RPMI8226 (cell line): ENCODE results near the gene FHIT.

Source experiments
- DNase-seq: peaks from one replicate; pipeline ENCODE4 v3.0.0-alpha.2; 2015

The FHIT gene

DNA sequence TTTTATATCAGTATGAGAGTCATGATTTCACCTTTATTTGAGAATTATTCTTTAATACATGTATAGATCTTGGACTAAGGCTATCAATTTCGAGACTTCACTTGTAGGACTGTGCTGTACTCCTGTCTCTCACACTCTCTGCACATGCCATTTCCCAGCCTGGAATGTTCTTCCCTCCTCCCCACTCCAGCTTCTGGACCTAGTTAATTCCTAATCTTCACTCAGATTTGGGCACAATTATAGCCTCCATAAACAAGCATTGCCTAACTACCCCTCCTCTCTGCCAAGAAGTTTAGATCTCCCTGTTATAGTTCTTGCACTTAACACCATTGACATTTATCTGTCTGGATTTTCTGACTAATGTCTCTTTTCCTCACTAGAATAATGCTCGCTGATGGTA, 88.3 kb downstream of the FHIT start:
- DNase-seq = no peak

DNA sequence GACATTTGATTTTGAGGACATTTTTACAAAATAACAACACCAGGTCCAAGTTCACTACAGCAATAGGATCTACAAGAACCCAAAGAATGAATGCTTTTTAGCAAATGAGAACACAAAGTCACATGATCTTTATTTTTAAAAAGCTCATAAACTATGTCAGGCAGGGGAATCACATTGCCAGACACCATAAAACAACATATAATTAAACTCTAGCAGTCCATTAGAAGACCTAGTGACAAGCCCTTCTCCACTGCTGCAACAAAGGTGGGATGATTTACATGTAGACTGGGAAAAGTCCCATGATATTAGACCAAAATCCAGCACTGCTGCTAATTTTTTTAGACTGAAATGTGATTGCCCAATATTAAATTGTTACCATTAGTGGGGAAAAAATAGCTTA, 92.6 kb downstream of the FHIT start:
- DNase-seq = no peak

DNA sequence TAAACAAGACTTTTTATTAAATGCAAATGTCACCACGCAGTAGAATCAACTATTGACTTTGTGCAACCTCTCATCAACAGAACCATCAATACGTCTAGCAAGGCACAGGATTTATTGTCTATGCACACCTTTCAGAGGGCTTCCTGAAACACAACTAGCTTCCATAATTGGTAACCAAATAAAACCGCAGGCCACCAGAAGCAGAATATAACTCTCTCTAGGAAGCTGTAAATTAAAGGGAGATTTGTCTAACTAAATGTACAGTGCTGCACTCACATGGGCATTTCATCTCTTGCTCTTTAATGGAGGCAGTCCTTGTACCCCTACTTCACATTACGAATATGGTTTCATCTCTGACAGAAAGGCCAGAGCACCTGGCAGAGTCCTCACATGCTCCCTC, 93.0 kb downstream of the FHIT start:
- DNase-seq = no peak

DNA sequence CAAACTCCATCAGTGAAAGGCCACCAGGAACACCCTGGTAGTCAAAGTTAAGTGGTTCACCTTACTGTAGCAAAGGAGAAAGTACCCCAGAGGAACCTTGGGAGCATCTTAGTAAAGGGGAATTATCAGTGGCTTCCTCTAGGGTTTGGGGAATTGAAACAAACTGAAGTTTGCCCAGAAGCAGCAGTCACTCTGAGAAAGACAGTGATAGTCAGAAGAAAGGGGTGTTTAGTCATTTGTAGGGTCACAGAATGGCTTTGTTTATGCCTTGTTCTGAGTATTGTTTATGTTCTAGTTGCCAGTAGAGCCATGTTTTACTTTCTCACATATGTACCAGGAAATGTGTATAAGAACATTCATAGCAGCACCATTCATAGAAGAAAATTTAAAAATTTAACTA, 93.8 kb downstream of the FHIT start:
- DNase-seq = no peak

DNA sequence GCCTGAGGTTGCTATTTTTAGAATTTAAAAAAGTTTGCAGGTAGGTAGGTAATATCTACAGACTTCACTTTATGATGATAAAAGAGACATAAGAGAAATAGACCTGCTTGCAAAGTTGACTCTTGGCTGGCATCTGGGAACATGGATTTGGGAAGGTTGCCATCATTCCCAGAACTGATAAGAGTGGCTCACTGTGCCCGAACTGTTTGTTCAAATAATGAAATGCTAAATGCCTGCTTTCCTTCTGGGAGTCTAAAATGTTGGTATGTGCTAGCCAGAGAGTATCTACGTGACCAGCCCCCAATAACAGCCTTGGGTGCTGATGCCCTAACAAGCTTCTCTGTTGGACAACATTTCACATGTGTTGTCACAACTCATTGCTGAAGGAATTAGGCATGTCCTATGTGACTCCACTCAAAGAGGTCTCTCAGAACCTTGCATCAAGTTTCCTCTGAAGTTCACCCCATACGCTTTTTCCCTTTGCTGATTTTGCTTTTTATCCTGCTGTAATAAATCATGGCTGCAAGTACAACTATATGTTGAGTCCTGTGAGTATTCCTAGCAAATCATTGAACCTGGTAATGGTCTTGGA, 95.5 kb downstream of the FHIT start:
- DNase-seq = no peak

DNA sequence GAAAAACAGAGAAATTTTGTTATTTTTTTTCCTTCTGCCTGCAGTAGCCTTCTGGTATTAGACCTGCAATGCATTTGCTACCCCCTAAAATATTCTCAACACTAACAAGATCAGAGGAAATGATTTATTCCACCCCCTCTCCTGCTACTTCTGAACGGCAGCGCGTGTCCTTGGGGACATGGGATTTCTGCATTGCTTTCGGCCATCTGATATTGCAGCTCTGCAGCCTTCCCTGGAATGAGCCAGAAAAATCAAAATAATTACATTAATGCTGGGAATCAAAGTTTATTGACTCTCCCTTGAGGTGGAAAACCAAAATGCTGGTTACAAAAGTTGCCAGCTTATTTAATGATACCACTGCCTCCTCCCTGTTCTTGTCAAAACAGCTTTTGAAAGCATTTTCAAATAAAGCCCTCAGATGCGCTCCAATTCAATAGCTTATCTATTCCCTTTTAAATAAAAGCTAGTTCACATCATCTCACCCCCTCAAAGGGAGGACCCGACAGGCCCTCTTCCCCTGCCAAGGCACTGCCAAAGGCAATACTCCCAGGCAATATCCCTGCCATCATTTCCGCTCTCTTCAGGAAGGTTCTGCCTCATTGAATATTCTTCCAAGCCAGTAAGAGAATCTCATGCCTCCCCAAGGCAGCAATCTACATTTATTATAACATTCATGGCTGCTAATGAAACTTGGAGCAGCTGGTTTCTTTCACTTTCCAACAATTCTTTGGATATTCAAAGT, 96.6 kb downstream of the FHIT start:
- no peak for DNase-seq

DNA sequence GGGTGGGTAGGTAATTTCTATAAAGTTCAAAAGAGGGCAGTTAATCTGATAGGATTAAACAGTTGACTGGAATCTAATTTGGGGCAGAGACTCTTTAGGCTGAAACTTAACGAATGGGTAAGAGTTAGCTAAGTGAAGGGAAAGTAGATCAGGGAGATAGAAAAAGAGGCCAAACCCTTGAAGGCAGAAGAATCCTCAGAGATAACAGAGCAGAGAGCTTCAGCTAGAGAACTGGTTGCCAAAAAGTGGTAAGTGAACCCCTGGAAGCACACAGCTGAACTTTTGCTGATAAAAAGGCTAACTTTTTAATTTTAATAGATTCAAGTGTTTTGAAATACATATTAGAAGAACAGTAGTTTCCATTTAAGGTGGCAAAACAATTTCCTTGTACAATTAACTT, 99.2 kb downstream of the FHIT start:
- DNase-seq = no peak

DNA sequence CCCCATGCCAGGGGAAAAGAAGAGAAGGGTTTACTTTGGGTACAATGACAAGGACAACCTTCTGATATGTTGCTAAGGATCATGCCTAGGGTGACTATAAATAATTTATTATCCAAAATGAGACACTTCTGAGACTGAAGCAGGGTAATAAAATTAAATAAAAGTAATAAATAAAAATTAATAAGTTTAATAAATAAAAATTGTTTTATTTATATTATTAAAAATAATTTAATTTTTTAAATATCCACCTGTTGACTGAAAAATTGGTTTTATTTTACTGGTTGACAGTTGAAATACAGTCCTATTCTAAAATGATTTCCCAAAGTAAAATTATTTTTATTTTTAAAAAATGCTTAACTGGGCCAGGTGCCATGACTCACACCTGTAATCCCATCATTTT, 102.0 kb downstream of the FHIT start:
- DNase-seq = no peak

DNA sequence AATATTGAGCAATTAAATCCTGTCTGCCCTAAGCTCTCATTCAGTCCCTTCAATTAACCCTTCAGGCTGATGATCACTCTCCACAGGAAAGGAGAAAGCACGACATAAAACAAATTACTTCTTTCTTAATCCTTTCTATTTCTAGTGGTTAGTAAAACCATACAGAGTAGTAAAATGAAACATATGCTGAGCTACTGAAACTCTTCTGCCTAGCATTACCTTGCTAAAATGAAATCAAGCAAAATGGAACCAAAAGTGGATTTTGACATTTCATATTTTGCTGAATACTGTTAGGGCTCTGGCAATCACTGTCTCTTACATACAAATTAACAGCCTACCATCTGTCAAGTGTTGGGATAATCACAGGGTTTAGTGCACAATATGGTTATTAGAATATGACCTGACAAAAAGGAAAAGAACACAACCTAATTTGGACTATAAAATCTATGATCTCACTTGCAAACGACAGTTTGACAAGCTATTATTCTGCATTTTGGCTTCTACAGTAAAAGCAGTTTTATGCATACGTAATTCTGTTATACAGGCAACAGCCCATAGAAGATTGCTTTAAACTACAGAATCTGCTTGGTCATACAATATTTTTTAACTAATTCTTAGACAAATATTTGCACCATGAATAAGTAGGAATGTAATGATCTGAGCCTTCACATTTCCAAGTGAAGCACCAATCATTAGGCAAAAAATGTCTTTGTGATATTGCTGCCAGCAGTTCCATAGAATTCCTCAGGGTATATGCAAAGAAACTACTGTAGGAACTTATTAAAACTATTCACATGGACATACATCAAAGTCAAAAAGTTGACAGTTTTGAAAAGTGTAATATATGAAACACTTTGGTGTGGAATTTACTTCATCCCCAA, 105.0 kb downstream of the FHIT start:
- no peak for DNase-seq

DNA sequence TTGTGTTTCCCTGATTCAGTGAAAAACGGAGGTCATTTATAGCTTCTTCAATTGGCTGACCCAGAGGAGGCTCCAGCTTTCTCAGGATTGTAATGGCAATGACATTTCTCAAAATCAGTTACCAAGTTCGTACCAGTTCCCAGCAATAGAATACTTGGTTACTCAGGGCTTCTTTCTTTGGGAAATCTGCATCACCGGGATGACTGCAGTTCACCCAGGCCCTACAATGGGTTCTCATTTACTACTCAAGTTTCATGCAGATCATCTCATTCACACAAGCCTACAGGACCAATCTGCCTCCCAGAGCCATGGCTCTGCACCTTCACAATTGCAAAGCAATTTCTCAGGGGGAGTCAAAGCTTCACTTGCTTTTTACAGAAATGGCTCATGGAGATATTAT, 109.6 kb downstream of the FHIT start:
- no peak for DNase-seq

DNA sequence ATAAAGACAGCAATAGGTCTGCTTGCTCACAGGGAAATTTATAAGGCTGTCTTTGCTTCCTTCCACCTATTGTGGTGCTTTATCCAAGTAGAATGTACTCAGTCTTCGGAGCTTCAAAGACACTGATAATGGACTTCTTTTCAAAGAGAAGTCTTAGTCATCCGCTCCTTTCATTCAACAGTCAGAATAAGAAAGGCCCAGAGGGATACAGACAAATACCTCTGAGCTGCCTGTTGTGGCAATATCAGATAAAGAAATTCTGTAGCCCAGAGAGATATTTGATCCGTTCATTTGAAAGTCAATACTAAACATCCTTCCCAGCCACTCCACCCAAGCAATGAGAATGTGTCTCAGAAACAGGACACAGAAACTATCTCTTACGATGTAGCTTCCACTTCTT, 110.0 kb downstream of the FHIT start:
- DNase-seq = no peak

DNA sequence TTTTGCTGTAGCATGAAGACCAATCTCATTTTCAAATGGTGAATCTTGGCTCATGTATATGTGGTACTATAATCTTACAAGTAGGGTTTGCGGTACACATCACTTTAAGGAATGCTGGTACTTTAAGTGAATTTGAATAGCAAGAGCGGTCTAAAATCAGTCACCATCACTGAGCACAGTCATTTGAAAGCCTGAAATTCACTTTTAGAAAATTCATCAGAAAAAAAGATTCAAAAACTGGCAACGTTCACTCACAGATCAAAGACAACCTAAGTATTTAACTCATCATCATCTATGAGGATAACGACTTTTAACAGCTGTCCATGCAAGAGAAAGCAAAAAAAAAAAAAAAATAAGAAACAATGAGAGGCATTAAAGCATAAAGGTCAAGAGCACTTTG, 111.6 kb downstream of the FHIT start:
- no peak for DNase-seq

DNA sequence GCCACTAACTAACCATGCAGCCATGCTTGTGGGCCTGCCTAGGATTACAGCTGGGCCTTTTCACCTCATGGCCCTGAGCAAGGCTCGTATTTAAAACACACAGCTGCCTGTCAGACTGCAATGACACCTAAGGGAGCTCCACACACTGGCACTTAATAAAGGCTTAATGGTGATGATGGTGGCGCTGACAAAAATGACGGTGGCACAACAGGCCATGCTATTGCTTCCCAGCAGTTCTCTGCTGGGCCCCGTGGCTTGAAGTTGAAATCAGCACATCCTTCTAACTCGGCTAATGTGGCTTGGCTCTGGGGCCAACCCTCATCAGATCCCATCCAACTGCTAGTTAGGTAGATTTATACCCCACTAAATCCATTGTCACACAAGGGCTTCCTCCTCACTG, 112.9 kb downstream of the FHIT start:
- DNase-seq = no peak

DNA sequence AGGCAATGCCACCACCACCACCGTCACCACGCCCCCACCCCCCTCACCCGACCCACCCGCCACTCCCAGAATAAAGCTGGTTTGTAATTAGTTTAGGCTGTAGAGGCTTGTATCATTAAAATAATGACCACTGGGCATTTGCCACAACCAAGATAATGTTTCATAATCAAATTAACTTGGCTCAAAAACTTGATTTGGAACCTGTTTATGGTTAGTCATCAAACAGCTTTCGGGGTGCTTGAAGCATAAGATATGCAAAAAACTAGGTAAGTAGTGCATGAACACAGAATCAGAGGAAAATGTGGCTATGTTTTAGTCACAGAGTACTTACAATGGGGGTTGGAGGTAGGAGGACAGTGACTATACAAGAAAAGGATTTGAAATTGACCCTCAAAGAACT, 115.1 kb downstream of the FHIT start:
- DNase-seq = no peak

DNA sequence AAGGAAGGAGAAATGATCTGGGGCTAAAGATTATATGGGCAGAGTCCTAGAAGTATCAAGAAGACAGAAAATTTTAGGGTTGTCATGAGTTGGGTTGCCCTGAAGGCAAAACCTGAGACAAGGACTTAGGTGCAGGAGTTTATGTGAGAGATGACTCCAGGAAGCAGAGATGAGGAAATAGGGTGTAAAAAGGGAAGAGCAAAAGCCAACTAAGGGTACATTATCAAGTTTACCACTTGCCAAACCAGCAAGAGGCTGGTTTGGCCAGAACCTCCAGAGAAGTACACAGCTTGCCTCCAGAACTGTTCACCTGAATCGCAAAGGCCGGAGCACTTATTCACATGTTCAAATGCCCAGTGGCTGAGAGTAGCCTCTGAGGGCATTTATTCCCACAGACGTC, 116.7 kb downstream of the FHIT start:
- no peak for DNase-seq

DNA sequence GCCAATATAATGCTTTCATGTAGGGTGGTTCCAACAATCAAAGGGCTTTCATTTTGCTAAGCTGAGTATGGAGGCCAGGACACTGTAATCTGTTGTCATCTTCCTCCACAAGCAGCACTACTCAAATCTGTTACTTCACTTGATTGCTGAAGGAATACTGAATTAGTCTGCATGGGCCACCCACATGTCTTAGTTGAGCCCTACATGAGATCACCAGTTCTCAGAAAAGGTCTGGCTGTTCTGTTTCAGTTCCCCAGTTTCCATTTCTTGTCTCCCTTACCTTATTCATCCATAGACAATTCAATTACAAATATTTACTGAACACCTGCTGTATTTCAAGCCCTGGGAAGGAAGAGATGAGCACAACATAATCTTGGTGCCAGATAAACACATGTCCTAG, 119.2 kb downstream of the FHIT start:
- DNase-seq = no peak

DNA sequence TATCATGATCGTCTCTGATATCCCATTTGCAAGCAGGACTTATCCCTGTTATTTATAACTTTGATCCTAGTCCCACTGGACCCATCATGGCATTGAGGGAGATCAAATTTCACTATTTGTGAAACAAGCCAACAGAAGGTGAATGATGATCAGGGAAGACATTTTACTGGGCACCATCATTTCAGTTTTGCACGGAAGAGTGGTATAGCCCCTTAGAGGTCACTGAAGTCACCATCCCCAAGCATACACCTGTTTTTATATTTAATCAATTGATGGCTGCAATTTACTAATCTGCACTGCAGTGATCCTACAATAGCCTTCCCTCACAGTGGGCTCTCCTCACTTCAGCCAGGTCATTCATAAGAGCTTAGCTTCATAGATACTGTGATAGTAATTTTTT, 132.4 kb downstream of the FHIT start:
- no peak for DNase-seq

DNA sequence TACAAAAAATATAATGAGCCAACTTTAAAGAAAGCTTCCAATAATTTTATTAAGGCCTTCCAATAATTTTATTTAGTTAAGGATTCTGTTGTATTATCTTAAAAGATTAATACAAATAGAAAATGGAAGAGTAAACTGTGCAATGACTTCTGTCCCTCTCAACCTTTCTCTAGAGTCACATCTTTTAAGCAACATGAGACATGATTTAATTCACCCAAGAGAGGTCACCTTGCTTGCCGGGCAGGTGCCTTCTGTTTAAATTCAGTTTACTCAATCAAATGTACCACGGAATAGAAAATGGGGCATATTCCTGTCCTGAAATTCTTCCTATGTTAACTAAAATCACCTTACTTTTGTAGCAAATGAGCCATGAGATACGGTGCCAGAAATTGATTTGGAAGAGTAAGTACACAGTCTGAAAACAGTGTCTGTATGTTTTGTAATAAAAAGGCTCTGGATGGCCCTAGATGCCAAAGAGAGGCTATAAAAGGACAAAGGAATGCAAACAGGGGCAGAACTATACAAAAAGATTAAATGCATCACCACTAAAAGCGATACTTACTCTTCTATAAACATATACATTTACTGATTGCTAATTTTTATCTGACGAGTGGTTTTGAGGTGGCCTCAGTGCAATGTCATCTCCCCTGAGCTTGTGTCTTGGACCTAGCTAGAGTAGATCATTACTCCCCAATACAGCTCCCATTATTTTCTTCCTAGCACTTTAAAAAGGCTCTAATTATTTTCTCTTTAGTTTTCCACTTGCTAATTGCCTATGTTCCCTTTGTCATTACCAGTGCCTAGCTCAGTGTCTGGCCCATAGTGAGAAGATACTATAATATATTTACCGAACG, 134.0 kb downstream of the FHIT start:
- no peak for DNase-seq

DNA sequence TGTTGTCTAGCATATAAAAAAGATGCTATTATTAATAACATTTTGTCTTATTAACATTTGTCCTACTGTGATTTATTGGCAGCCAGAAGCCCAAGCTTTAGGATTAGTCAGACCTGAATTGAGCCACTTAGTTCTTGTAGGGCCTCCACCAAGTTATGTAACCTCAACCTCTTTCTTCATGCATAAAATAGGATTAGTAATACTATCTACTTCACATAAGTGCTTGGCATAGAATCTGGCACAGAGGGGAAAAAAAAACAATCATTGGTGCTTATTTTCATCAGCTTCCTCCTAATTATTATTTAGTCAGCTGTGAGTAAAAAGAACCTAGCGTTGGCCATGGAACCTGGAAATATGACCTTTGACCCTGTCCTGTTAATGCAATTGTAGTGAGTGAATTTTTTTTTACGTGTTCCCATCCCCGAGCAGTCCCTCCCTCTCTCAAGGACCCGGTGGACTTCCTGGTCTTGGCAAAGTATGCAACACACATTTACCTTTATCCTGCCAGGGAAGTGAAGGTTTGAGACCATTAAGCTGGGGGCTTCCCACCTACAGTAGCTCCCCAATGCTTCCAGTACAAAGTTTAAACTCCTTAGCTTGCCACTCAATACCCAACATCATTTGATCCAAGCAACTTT, 136.8 kb downstream of the FHIT start:
- DNase-seq = no peak

DNA sequence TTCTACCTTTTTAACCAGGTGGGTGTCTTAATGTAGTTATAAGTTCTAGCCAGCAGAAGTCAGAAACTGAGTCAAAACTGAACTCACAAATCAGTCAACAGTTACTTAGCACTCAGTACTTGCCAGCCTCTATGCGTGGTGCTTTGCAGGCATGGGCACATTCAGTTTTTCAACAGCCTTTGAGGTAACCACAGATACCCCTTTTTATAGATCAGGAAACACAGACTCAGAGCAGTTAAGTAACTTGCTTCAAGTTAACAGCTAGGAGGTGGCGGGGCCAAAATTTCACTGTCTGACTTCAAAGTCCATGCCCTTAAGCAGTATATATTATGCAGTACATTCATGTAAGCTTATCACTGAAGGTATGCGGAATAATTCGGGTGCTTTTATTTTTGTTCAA, 139.4 kb downstream of the FHIT start:
- DNase-seq = no peak

DNA sequence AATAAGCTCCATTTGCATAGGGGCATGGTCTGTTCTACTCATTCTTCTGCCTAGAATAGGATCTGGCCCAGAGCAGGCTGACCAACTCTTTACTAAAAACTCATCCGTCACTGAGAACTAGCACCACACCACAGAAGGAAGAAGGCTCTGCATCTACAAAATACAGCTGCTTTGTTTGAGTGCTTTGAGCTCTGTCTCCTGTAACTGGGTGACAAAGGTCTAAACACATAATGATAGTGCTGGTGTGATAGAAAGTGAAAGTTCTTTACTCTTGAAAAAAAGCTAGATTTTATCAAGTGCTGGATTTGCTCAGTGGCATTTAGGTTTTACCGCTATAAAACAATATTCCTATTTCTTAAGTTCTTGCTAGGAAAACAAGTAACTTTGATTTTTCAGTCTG, 140.7 kb downstream of the FHIT start:
- DNase-seq = no peak

DNA sequence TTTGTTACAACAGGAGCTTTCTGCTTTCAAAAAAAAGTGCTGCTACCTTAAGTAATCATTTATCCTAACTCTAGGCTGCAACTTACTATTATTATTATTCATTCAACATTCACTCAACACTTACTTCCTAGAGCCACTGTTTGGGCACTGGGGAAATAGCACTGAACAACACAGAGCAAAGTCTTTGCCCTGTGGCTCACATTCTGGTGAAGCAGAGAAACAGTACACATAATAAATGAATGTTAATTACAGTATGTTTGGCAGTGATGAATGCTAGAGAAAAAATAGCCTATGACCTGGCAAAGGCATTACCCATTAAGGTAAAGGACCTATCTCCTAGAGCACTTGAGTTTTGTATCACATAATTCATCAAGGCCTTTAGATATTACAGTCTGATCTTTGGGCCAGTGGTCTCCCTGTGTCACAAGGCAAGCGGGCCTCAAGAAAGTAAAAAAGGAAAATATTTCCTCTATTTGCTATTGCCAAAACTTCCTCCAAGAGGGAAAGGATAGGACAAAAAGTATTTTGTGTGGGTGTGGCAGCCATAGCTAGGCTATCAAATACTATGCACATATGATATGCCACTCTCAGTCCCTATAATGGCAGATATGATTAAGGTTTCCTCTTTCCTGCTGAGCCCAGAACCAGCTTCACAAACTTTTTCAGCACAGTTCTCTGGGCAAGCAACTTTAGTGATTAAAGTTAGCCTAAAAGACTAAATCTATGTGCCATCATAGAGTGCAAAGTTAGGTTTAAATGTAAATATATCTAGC, 142.8 kb downstream of the FHIT start:
- no peak for DNase-seq
